GM12875 (cell line): ENCODE data around the gene ABHD12.
"Not testable (repeated sequence)": the region's sequence is repeated elsewhere in the genome, so short reads cannot be mapped to it uniquely, and the experiment has no call there.

Source experiments
- H3K4me3 ChIP-seq: one replicate; pipeline ENCODE4 v1.5.1; 2011; ENCODE audit warnings: low read depth, low read length, control low read depth
- CTCF ChIP-seq: IDR thresholded peaks from 2 replicates; pipeline ENCODE4 v1.5.1; 2011; ENCODE audit warnings: low read depth, mild to moderate bottlenecking, control low read depth, inconsistent platforms, low read length, moderate library complexity, borderline replicate concordance; ENCODE audit not compliant: insufficient read depth

ABHD12 gene

GRCh38 chr20:25341716-25342680, 48.6 kb downstream of the ABHD12 start:
- no peak overlapping the region for H3K4me3 ChIP-seq
- TF ChIP-seq CTCF: no peak

GRCh38 chr20:25340380-25340779, 50.3 kb downstream of the ABHD12 start:
- no peak for TF ChIP-seq CTCF
- H3K4me3 ChIP-seq: no peak overlapping the region

- H3K4me3 ChIP-seq: no peak overlapping the region
- TF ChIP-seq CTCF: no peak
Measured at GRCh38 chr20:25339608-25340007, 51.0 kb downstream of the ABHD12 start.

- no peak overlapping the region for H3K4me3 ChIP-seq
- TF ChIP-seq CTCF: no peak
Measured at GRCh38 chr20:25338112-25339023, 52.3 kb downstream of the ABHD12 start.

- no peak overlapping the region for H3K4me3 ChIP-seq
- no peak for TF ChIP-seq CTCF
Measured at GRCh38 chr20:25336561-25337422, 53.8 kb downstream of the ABHD12 start.

GRCh38 chr20:25334972-25335371, 55.7 kb downstream of the ABHD12 start:
- H3K4me3 ChIP-seq: not testable (repeated sequence)
